OCI-LY3 (cell line): ENCODE results near the gene SLC37A1.

Experiments used
- EZH2phosphoT487 ChIP-seq: fragments of 200-600 bp; shearing (Covaris generic); IDR thresholded peaks from 2 replicates; pipeline ENCODE4 v1.6.1; 2018; ENCODE audit warnings: antibody characterized with exemption, mixed run types, low read depth
- TF ChIP-seq, protein P1 (sequence below): fragments of 200-600, 300-600 bp; sonication (generic); IDR thresholded peaks from 2 replicates; pipeline ENCODE4 v1.5.1; 2014; ENCODE audit warnings: antibody characterized with exemption, low read length, low read depth

DNA sequence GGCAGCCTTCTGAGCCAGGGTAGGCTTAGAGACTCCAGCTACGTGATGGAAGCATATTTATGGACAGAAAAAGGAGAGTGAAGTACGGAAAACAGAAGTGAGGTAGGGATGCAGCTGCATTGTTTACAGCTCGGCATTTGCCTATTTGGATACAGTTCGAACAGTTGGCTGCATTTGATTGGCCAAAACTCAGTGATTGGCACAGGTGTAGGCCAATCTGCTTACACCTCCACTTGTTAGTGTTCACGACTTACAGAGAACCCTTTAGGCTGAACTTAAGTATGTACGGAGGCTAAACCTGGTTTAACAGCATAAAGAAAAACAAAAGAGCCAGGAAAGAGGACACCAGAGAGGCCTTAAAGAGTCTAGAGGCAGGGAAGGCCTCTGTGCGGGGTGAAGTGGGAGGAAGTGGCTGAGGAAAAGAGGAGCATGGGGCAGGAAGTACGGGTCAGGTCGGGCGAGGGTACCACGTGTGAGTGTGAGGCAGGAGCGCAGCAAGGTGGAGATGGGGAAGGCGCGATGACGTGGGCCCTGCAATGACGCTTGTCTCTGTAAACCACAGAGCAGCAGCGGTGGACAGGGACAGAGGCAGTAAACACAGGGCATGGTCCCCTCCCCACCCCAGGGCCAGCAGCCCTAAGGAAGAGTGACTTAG, 49.7 kb upstream of the SLC37A1 start:
- TF ChIP-seq, protein P1, sequence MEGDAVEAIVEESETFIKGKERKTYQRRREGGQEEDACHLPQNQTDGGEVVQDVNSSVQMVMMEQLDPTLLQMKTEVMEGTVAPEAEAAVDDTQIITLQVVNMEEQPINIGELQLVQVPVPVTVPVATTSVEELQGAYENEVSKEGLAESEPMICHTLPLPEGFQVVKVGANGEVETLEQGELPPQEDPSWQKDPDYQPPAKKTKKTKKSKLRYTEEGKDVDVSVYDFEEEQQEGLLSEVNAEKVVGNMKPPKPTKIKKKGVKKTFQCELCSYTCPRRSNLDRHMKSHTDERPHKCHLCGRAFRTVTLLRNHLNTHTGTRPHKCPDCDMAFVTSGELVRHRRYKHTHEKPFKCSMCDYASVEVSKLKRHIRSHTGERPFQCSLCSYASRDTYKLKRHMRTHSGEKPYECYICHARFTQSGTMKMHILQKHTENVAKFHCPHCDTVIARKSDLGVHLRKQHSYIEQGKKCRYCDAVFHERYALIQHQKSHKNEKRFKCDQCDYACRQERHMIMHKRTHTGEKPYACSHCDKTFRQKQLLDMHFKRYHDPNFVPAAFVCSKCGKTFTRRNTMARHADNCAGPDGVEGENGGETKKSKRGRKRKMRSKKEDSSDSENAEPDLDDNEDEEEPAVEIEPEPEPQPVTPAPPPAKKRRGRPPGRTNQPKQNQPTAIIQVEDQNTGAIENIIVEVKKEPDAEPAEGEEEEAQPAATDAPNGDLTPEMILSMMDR, result no peak
- no peak for TF ChIP-seq EZH2phosphoT487
